H1 (cell line): ENCODE measurements around the gene P3H2. TPM values are rescaled to one million over a fixed set of nuclear protein-coding genes. Genes with fewer than 3 reads are reported as not detected.

Experiments
- CTCF ChIA-PET: fragments of 300-600 bp; sonication (Branson Sonifier 250); formaldehyde crosslinking; loops from one replicate; lab custom pipeline; 2021; ENCODE audit not compliant: partially characterized antibody; lab: Charles Lee
- POLR2A ChIA-PET: fragments of 300-600 bp; sonication (Branson Sonifier 250); formaldehyde crosslinking; loops from one replicate; lab custom pipeline; 2021; ENCODE audit warnings: inconsistent platforms; ENCODE audit not compliant: partially characterized antibody; lab: Charles Lee
- DNase-seq, 2 experiments: peaks; one replicate each; pipeline versions ENCODE4 v3.0.0 to v3.0.0-alpha.2; 2010 to 2022; ENCODE audit warnings: low spot score in 2 of 2, low read depth in 1 of 2, mixed read lengths in 1 of 2
- FAIRE-seq: peaks from 2 replicates; lab custom pipeline; 2011; peaks lifted over from hg19 to GRCh38; lab: Jason Lieb, UNC
- H2AFZ ChIP-seq: 2 replicates; pipeline ENCODE4 v1.8.1; 2012; ENCODE audit warnings: low read length, inconsistent platforms
- H2AK5ac ChIP-seq: 2 replicates; pipeline ENCODE4 v1.6.1; 2013; ENCODE audit warnings: low read depth, low read length
- H2BK120ac ChIP-seq: replicated peaks from 2 replicates; pipeline ENCODE3; 2013; ENCODE audit warnings: low read depth, low read length, inconsistent platforms
- H2BK12ac ChIP-seq: 2 replicates; pipeline ENCODE4 v1.6.1; 2013; ENCODE audit warnings: low read depth, low read length
- H2BK15ac ChIP-seq: 2 replicates; pipeline ENCODE4 v1.6.1; 2013; ENCODE audit warnings: low read length
- H2BK20ac ChIP-seq: 2 replicates; pipeline ENCODE4 v1.6.1; 2013; ENCODE audit warnings: low read length
- H2BK5ac ChIP-seq: 2 replicates; pipeline ENCODE4 v1.6.1; 2013; ENCODE audit warnings: low read depth, low read length
- H3K14ac ChIP-seq: 2 replicates; pipeline ENCODE4 v1.6.1; 2013; ENCODE audit warnings: inconsistent platforms; ENCODE audit not compliant: insufficient read length
- H3K18ac ChIP-seq: 2 replicates; pipeline ENCODE4 v1.6.1; 2013; ENCODE audit warnings: low read length; ENCODE audit errors: extremely low read depth
- H3K23ac ChIP-seq: 2 replicates; pipeline ENCODE4 v1.6.1; 2013; ENCODE audit warnings: inconsistent platforms; ENCODE audit not compliant: insufficient read length
- H3K23me2 ChIP-seq: 2 replicates; pipeline ENCODE4 v1.6.1; 2013; ENCODE audit warnings: low read depth, low read length
- H3K27ac ChIP-seq: 2 replicates; pipeline ENCODE4 v1.6.1; 2011; ENCODE audit warnings: low read depth, low read length, inconsistent platforms
- H3K27me3 ChIP-seq, 4 experiments: replicated peaks in 1 of 4; 1 replicate in 1 of 4; 2 replicates in 3 of 4; pipeline versions ENCODE4 v1.6.1 to v1.8.1; 2011 to 2013; ENCODE audit warnings: low read length in 3 of 4, mild to moderate bottlenecking in 3 of 4, inconsistent platforms in 2 of 4, mixed read lengths in 2 of 4, moderate library complexity in 1 of 4; ENCODE audit not compliant: control insufficient read depth in 3 of 4, insufficient read depth in 3 of 4; ENCODE audit errors: extremely low read depth in 1 of 4
- H3K36me3 ChIP-seq, 4 experiments: 2 replicates each; pipeline versions ENCODE4 v1.6.1 to v1.8.1; 2011 to 2013; ENCODE audit warnings: mild to moderate bottlenecking in 4 of 4, low read length in 3 of 4, moderate library complexity in 2 of 4, control low read depth in 1 of 4, inconsistent platforms in 1 of 4; ENCODE audit not compliant: insufficient read depth in 4 of 4, control insufficient read depth in 2 of 4
- H3K4ac ChIP-seq: replicated peaks from 2 replicates; pipeline ENCODE3; 2013; ENCODE audit warnings: low read length, low read depth, mixed read lengths, inconsistent platforms; ENCODE audit not compliant: insufficient read length
- H3K4me1 ChIP-seq, 4 experiments: replicated peaks in 1 of 4; 1 replicate in 1 of 4; 2 replicates in 3 of 4; pipeline versions ENCODE4 v1.6.1 to v1.8.1; 2011 to 2013; ENCODE audit warnings: low read length in 3 of 4, inconsistent platforms in 2 of 4, mixed read lengths in 1 of 4; ENCODE audit not compliant: insufficient read depth in 4 of 4, control insufficient read depth in 3 of 4
- H3K4me2 ChIP-seq, 2 experiments: 2 replicates each; pipeline versions ENCODE4 v1.6.1 to v1.8.1; 2011 to 2013; ENCODE audit warnings: low read depth in 2 of 2, low read length in 2 of 2, control low read depth in 1 of 2, inconsistent platforms in 1 of 2, mild to moderate bottlenecking in 1 of 2; ENCODE audit not compliant: insufficient read depth in 1 of 2
- H3K4me3 ChIP-seq, 4 experiments: fragments of 200-600, 300-600 bp in 1 of 4; sonication (generic), shearing (Covaris generic), sonication (Bioruptor Twin) in 1 of 4; 2 replicates each; pipeline versions ENCODE4 v1.5.1 to v1.8.1; 2011 to 2016; ENCODE audit warnings: low read length in 4 of 4, low read depth in 3 of 4, control low read depth in 2 of 4, inconsistent platforms in 2 of 4, mild to moderate bottlenecking in 2 of 4, mixed read lengths in 1 of 4, moderate library complexity in 1 of 4; ENCODE audit not compliant: insufficient read depth in 2 of 4; ENCODE audit errors: extremely low read depth in 1 of 4
- H3K56ac ChIP-seq: replicated peaks from 2 replicates; pipeline ENCODE3; 2013; ENCODE audit warnings: low read depth, mild to moderate bottlenecking, mixed read lengths, low read length, inconsistent platforms; ENCODE audit not compliant: insufficient read length
- H3K79me1 ChIP-seq: 2 replicates; pipeline ENCODE4 v1.6.1; 2013; ENCODE audit warnings: low read depth, low read length, control low read depth
- H3K79me2 ChIP-seq, 2 experiments: 2 replicates each; pipeline versions ENCODE4 v1.6.1 to v1.8.1; 2012 to 2013; ENCODE audit warnings: low read length in 2 of 2, mild to moderate bottlenecking in 2 of 2, inconsistent platforms in 1 of 2; ENCODE audit not compliant: insufficient read depth in 2 of 2, control insufficient read depth in 1 of 2
- H3K9ac ChIP-seq, 4 experiments: replicated peaks in 1 of 4; 1 replicate in 1 of 4; 2 replicates in 3 of 4; pipeline versions ENCODE4 v1.6.1 to v1.8.1; 2011 to 2013; ENCODE audit warnings: low read depth in 3 of 4, low read length in 3 of 4, control low read depth in 2 of 4, mild to moderate bottlenecking in 2 of 4, moderate library complexity in 2 of 4, inconsistent platforms in 1 of 4; ENCODE audit errors: extremely low read depth in 1 of 4
- H3K9me3 ChIP-seq, 2 experiments: 2 replicates each; pipeline versions ENCODE4 v1.6.1 to v1.8.1; 2012 to 2013; ENCODE audit warnings: mild to moderate bottlenecking in 2 of 2, moderate library complexity in 2 of 2, control low read depth in 1 of 2, inconsistent platforms in 1 of 2, low read depth in 1 of 2, low read length in 1 of 2, mixed read lengths in 1 of 2; ENCODE audit not compliant: insufficient read depth in 2 of 2
- H4K20me1 ChIP-seq, 2 experiments: replicated peaks in 1 of 2; 2 replicates each; pipeline versions ENCODE3 to v1.8.1; 2011 to 2013; ENCODE audit warnings: inconsistent platforms in 2 of 2, low read length in 2 of 2, mild to moderate bottlenecking in 1 of 2; ENCODE audit not compliant: insufficient read depth in 2 of 2, control insufficient read depth in 1 of 2
- H4K5ac ChIP-seq: 2 replicates; pipeline ENCODE4 v1.6.1; 2013; ENCODE audit warnings: low read length, low read depth, mixed read lengths, inconsistent platforms; ENCODE audit not compliant: insufficient read length
- H4K8ac ChIP-seq: 2 replicates; pipeline ENCODE4 v1.8.0; 2013; ENCODE audit warnings: mild to moderate bottlenecking, moderate library complexity, low read length, inconsistent platforms; ENCODE audit not compliant: insufficient read depth; ENCODE audit errors: extremely low read depth
- H4K91ac ChIP-seq: replicated peaks from 2 replicates; pipeline ENCODE3; 2013; ENCODE audit warnings: low read length, mixed read lengths, inconsistent platforms; ENCODE audit not compliant: insufficient read length
- HDAC6 ChIP-seq: IDR thresholded peaks from one replicate; pipeline ENCODE4 v1.7.1; 2012; ENCODE audit warnings: low read depth, mild to moderate bottlenecking, inconsistent platforms, low read length, moderate library complexity
- JUN ChIP-seq: IDR thresholded peaks from 2 replicates; pipeline ENCODE4 v1.6.1; 2011; ENCODE audit warnings: low read depth, mild to moderate bottlenecking, improper control_type of control experiment, low read length
- YY1 ChIP-seq: IDR thresholded peaks from 2 replicates; pipeline ENCODE4 v1.6.1; 2011; ENCODE audit warnings: low read depth, mild to moderate bottlenecking, low read length
- WGBS, 2 experiments: shearing (Covaris generic) in 1 of 2; methylation state at CpG; one replicate each; pipeline versions ENCODE4 v1.1.6 to v1.1.7; 2013 to 2015; ENCODE audit warnings: low lambda C conversion rate in 2 of 2, mixed read lengths in 2 of 2, inconsistent platforms in 1 of 2, low coverage in 1 of 2, missing lambda C conversion rate in 1 of 2; ENCODE audit not compliant: insufficient replicate concordance in 2 of 2, insufficient coverage in 1 of 2, insufficient read length in 1 of 2; ENCODE audit errors: extremely low coverage in 1 of 2, missing lambda C conversion rate in 1 of 2; 5-methylcytosine and 5-hydroxymethylcytosine counted together
- polyA plus RNA-seq, 7 experiments: library from polyadenylated mRNA; depleted of rRNA in 3 of 7; stranded (reverse) in 5 of 7; unstranded in 2 of 7; fragments of >200 nt in 5 of 7; fragments of 200-250 nt in 2 of 7; gene quantifications; 1 replicate in 5 of 7; 2 replicates in 1 of 7; 4 replicates in 1 of 7; pipeline versions ENCODE4 v1.2.1 to v1.2.3, GENCODE V29; 2011 to 2013; ENCODE audit warnings: missing spikeins in 2 of 7, mixed read lengths in 2 of 7
- total RNA-seq: library from RNA; stranded (reverse); fragmentation: NEBNext Ultra II Directional; extraction: Animal tissue kit (Norgen Biotek cat#: 25700); gene quantifications from 2 replicates; pipeline ENCODE4 v1.2.1, GENCODE V29; 2021

The P3H2 gene
- total and polyA plus RNA-seq, 2 of the 8 experiments (the other 6 are each of a cell fraction or from before 2014, with no cell fraction given), result 40.5 to 60.4 TPM

DNA sequence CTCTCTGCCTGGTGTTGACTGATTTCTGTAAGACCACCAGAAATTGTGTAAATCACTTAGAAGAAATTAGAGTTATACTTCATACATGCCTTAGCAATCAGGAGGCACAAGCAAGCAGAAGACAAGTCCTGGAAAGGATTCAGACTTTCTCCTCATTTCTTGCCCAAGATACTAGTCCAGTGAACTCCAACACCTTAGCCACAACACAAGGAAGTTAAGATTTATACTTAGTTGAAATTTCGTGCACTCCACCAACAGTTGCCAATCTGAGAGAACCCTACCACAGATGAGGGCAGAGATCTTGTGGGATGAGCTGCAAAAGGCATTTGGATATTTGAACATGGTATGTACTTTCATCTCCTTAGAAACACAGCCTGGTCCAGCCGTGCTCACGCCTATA, 2.3 kb downstream of the P3H2 start:
- DNase-seq (no peak), FAIRE-seq (no peak)
- Histone ChIP-seq H3K79me2 (peaks cover 0 to 55% of the 10 kb centered on the region in 2 experiments; a peak in 2 of 4 replicates), H3K4me3 (peak overlapping the region in 2 of 4 experiments; percentile 0 to 47; a peak in 3 of 8 replicates), H2BK5ac (no peak overlapping the region), H3K4me1 (peaks cover 0 to 16% (median 13%) of the 10 kb centered on the region in 4 experiments; a peak in 6 of 7 replicates), H3K23me2 (peaks cover 2% of the 10 kb centered on the region; the same call in 1 of the 2 replicates), H3K27me3 (peaks cover 0 to 6% (median 1%) of the 10 kb centered on the region in 4 experiments; a peak in 4 of 7 replicates), H3K4ac (no peak overlapping the region), H4K20me1 (no peaks in the 10 kb centered on the region), H3K4me2 (peak overlapping the region; percentile 49 to 57), H3K14ac (no peak overlapping the region), H2AK5ac (no peak overlapping the region), H2BK120ac (no peak overlapping the region), H3K9me3 (no peaks in the 10 kb centered on the region), H4K91ac (no peak overlapping the region), H2AFZ (no peak overlapping the region), H3K27ac (no peak overlapping the region), H3K36me3 (peaks cover 0 to 5% (median 0%) of the 10 kb centered on the region in 4 experiments; a peak in 2 of 8 replicates), H2BK15ac (no peak overlapping the region), H4K8ac (no peak overlapping the region), H3K56ac (no peak overlapping the region), H4K5ac (no peak overlapping the region), H3K79me1 (no peaks in the 10 kb centered on the region), H2BK20ac (no peak overlapping the region), H3K23ac (no peak overlapping the region), H3K9ac (no peak overlapping the region), H3K18ac (no peak overlapping the region), H2BK12ac (no peak overlapping the region)
- ChIA-PET POLR2A (interaction anchor here (1.4 kb wide), 1 partner anchor 20 kb away, joined by 4 read pairs; no protein-coding TSS in a partner anchor), CTCF (interaction anchor here (1.6 to 3.4 kb wide), 3 partner anchors 43 to 157 kb away, joined by 3 to 27 read pairs (median 7); no protein-coding TSS in a partner anchor)
- 91% methylated on average over 3 of the region's 3 CpGs; no CpG with 5 or more reads in 1 of the 2 experiments for WGBS, 2 experiments
- TF ChIP-seq YY1 (no peak), JUN (no peak), HDAC6 (no peak)
